ENCODE data around the gene DNAJC27.

GRCh38 chr2:24943427-24944053 lies 28.2 kb downstream of the DNAJC27 start:
- no peak for TF ChIP-seq EZH2 (IDR thresholded peaks at IDR 0.05; ENCODE audit: borderline replicate concordance, low read length)
- TF ChIP-seq CTCF (IDR thresholded peaks at IDR 0.05; ENCODE audit: low read length): no peak

All from OCI-LY1 (cell line).